Measurements from ENCODE around the gene KCNJ16. TPM values are rescaled to one million over a fixed set of nuclear protein-coding genes. Genes with fewer than 3 reads are reported as not detected.

The KCNJ16 gene
- total and polyA plus RNA-seq, 2 of the 13 experiments (the other 11 are each of a cell fraction or from before 2014, with no cell fraction given) = not detected

DNA sequence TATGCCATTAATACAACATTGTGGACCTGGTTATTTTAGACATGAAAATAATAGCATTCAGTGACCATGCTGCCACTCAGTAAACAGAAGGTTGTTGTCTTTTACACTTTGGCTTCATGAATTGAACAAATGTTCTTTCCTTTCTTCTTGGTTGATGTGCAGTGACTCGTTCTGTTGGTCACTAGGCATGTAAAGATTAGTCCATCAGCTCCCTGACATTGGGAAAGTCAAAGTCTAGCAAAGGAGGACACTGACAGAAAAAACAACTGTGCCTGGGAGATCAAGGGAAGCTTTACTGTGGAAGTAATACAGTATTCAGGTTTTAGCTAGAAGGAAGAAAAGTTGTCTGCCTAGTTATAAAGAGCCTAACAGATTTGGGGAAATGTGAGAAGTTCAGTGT, 6.9 kb downstream of the KCNJ16 start (continued):
- TF ChIP-seq, protein P1, sequence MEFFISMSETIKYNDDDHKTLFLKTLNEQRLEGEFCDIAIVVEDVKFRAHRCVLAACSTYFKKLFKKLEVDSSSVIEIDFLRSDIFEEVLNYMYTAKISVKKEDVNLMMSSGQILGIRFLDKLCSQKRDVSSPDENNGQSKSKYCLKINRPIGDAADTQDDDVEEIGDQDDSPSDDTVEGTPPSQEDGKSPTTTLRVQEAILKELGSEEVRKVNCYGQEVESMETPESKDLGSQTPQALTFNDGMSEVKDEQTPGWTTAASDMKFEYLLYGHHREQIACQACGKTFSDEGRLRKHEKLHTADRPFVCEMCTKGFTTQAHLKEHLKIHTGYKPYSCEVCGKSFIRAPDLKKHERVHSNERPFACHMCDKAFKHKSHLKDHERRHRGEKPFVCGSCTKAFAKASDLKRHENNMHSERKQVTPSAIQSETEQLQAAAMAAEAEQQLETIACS (CRISPR knock-in tag; IDR thresholded peaks at IDR 0.05) = no peak
- TF ChIP-seq, protein P2, sequence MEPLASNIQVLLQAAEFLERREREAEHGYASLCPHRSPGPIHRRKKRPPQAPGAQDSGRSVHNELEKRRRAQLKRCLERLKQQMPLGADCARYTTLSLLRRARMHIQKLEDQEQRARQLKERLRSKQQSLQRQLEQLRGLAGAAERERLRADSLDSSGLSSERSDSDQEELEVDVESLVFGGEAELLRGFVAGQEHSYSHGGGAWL (CRISPR knock-in tag; IDR thresholded peaks at IDR 0.05) = no peak

DNA sequence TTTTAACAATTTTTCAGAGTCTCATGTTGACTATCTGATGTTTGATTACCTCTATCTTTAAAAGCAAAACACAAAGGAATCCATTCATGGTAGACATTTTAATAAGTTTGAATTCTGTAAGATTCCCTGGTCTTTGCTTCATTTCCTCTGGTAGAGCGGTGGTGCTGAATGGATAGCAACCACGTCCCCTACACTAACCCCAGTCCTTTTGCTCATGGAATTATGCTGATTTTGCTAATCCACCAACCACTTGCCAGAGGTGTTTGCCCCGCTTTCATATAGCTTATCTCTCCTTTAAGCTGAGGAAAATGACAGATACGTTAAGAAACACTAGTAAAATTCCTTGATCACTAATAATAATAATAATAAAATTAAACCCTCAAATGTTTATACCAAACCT, 9.5 kb downstream of the KCNJ16 start:
- ATAC-seq = no peak
- no peak overlapping the region for H3K27ac ChIP-seq (ENCODE audit: extremely low read length, insufficient read depth, low read length)
- intact Hi-C loops (cut with micrococcal nuclease; ENCODE audit: unreplicated experiment) = no loop called here
- in situ Hi-C loops (cut with HindIII; ENCODE audit: extremely low pct_ligation_motif_present, low pct_unique_long_range_greater_than_20kb) = no loop called here
- no peak overlapping the region for H2AFZ ChIP-seq (ENCODE audit: low read length)
- no peak overlapping the region for H3K4me2 ChIP-seq (ENCODE audit: low read depth, low read length)
- ChIA-PET POLR2A (no interaction called here), CTCF (ENCODE audit: low intra/inter-chr PET ratio, low total read pairs) (no interaction called here)
- 2% methylated on average over 4 of the region's 4 CpGs for WGBS (ENCODE audit: low lambda C conversion rate)
- H3K9ac ChIP-seq (ENCODE audit: insufficient read depth, low read depth, low read length) = no peak overlapping the region
- TF ChIP-seq, protein P3, sequence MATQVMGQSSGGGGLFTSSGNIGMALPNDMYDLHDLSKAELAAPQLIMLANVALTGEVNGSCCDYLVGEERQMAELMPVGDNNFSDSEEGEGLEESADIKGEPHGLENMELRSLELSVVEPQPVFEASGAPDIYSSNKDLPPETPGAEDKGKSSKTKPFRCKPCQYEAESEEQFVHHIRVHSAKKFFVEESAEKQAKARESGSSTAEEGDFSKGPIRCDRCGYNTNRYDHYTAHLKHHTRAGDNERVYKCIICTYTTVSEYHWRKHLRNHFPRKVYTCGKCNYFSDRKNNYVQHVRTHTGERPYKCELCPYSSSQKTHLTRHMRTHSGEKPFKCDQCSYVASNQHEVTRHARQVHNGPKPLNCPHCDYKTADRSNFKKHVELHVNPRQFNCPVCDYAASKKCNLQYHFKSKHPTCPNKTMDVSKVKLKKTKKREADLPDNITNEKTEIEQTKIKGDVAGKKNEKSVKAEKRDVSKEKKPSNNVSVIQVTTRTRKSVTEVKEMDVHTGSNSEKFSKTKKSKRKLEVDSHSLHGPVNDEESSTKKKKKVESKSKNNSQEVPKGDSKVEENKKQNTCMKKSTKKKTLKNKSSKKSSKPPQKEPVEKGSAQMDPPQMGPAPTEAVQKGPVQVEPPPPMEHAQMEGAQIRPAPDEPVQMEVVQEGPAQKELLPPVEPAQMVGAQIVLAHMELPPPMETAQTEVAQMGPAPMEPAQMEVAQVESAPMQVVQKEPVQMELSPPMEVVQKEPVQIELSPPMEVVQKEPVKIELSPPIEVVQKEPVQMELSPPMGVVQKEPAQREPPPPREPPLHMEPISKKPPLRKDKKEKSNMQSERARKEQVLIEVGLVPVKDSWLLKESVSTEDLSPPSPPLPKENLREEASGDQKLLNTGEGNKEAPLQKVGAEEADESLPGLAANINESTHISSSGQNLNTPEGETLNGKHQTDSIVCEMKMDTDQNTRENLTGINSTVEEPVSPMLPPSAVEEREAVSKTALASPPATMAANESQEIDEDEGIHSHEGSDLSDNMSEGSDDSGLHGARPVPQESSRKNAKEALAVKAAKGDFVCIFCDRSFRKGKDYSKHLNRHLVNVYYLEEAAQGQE (IDR thresholded peaks at IDR 0.05; ENCODE audit: borderline replicate concordance in 1 of 2, low read depth in 1 of 2, low read length in 2 of 2) = peak in 1 of 2 experiments; percentile 82; a peak in 2 of 4 replicates
- no peak for TF ChIP-seq ZNF7 (CRISPR knock-in tag; IDR thresholded peaks at IDR 0.05)
- TF ChIP-seq MYC (CRISPR knock-in tag; IDR thresholded peaks at IDR 0.05; ENCODE audit: borderline replicate concordance) = no peak
- TF ChIP-seq MAFK (conservative IDR thresholded peaks at IDR 0.05 in 1 of 2, IDR thresholded peaks at IDR 0.05 in 1 of 2; ENCODE audit: low read length in 2 of 2) = peak; percentile 65 to 72
- TF ChIP-seq, protein P4, sequence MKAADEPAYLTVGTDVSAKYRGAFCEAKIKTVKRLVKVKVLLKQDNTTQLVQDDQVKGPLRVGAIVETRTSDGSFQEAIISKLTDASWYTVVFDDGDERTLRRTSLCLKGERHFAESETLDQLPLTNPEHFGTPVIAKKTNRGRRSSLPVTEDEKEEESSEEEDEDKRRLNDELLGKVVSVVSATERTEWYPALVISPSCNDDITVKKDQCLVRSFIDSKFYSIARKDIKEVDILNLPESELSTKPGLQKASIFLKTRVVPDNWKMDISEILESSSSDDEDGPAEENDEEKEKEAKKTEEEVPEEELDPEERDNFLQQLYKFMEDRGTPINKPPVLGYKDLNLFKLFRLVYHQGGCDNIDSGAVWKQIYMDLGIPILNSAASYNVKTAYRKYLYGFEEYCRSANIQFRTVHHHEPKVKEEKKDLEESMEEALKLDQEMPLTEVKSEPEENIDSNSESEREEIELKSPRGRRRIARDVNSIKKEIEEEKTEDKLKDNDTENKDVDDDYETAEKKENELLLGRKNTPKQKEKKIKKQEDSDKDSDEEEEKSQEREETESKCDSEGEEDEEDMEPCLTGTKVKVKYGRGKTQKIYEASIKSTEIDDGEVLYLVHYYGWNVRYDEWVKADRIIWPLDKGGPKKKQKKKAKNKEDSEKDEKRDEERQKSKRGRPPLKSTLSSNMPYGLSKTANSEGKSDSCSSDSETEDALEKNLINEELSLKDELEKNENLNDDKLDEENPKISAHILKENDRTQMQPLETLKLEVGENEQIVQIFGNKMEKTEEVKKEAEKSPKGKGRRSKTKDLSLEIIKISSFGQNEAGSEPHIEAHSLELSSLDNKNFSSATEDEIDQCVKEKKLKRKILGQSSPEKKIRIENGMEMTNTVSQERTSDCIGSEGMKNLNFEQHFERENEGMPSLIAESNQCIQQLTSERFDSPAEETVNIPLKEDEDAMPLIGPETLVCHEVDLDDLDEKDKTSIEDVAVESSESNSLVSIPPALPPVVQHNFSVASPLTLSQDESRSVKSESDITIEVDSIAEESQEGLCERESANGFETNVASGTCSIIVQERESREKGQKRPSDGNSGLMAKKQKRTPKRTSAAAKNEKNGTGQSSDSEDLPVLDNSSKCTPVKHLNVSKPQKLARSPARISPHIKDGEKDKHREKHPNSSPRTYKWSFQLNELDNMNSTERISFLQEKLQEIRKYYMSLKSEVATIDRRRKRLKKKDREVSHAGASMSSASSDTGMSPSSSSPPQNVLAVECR (CRISPR knock-in tag; IDR thresholded peaks at IDR 0.05; ENCODE audit: borderline replicate concordance) = no peak
- peak; percentile 49 for TF ChIP-seq MAFF (IDR thresholded peaks at IDR 0.05; ENCODE audit: low read depth, low read length)
- H3K36me3 ChIP-seq (replicated peaks in 1 of 2; ENCODE audit: control insufficient read depth in 1 of 2, insufficient read depth in 2 of 2, low read length in 2 of 2) = no peaks in the 10 kb centered on the region
- H3K79me2 ChIP-seq (ENCODE audit: insufficient read depth, low read length) = no peaks in the 10 kb centered on the region
- H3K4me1 ChIP-seq (ENCODE audit: insufficient read depth, low read length) = no peaks in the 10 kb centered on the region
- no peak for FAIRE-seq
- no TSS peak for BruUV-seq (replicated peaks)
- no peak overlapping the region for H3K4me3 ChIP-seq (replicated peaks in 1 of 3; ENCODE audit: insufficient read depth in 1 of 3, low read depth in 2 of 3, low read length in 3 of 3)
- no peaks in the 10 kb centered on the region for H3K27me3 ChIP-seq (ENCODE audit: control insufficient read depth in 1 of 2, insufficient read depth in 2 of 2, low read length in 2 of 2)
- no peaks in the 10 kb centered on the region for H4K20me1 ChIP-seq (ENCODE audit: insufficient read depth, low read length)
- DNase-seq (ENCODE audit: low spot score) = no peak
- peaks cover 65% of the 10 kb centered on the region for H3K9me3 ChIP-seq (ENCODE audit: low read length)

Measured in HepG2 (cell line).